Measurements from ENCODE around the gene POM121L2. TPM values are rescaled to one million over a fixed set of nuclear protein-coding genes. Genes with fewer than 3 reads are reported as not detected.

The POM121L2 gene
- total RNA-seq, 2 experiments from 2014 or later, result not detected

DNA sequence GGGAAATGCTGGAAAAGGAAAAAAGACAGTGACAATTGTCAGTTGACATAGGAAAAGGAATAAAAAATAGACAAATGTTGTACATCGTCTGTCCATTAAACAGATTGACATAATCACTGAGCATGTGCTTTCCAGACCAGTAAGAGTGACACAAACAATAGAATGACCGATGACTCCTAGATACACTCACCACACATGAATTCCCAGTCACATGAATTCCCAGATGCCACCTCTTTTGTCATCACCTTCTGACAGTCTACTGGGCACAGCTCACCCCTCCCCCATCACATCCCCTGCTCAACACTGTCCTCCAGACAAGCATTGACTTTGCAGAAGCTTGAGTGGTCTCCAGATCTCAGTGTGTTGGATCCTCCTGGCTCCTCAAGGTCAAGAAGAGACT lies 25.9 kb downstream of the POM121L2 start:
- intact Hi-C loops (cut with micrococcal nuclease), result no loop called here

DNA sequence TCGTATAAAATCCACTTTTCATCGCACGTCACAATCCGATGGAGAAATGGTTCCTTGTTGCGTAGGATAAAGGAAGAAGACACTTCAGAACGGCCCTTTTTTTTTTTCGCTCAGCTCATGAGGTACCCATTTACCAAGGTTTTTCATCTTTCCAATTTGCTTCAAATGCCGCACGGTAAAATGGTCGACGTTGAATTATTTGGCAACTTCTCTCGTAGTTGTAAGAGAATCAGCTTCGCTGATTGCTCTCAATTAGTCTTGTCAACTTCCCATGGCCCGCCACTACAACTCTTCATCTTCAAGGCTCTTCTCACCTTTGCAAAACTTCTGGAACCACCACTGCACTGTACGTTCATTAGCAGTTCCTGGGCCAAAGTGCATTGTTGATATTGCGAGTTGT lies 28.8 kb downstream of the POM121L2 start:
- ChIA-PET POLR2A (no interaction called here), CTCF (interaction anchor here (1.3 kb wide), 1 partner anchor 12 kb away, joined by 3 read pairs; no protein-coding TSS in a partner anchor)
- H3K36me3 Mint-ChIP-seq (ENCODE audit: low read depth), result peaks cover 13% of the 10 kb centered on the region
- TF ChIP-seq, protein P1, sequence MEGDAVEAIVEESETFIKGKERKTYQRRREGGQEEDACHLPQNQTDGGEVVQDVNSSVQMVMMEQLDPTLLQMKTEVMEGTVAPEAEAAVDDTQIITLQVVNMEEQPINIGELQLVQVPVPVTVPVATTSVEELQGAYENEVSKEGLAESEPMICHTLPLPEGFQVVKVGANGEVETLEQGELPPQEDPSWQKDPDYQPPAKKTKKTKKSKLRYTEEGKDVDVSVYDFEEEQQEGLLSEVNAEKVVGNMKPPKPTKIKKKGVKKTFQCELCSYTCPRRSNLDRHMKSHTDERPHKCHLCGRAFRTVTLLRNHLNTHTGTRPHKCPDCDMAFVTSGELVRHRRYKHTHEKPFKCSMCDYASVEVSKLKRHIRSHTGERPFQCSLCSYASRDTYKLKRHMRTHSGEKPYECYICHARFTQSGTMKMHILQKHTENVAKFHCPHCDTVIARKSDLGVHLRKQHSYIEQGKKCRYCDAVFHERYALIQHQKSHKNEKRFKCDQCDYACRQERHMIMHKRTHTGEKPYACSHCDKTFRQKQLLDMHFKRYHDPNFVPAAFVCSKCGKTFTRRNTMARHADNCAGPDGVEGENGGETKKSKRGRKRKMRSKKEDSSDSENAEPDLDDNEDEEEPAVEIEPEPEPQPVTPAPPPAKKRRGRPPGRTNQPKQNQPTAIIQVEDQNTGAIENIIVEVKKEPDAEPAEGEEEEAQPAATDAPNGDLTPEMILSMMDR (IDR thresholded peaks at IDR 0.05), result no peak
- no peak overlapping the region for H3K4me3 Mint-ChIP-seq
- H3K4me1 Mint-ChIP-seq (ENCODE audit: low read depth), result peaks cover 11% of the 10 kb centered on the region
- intact Hi-C loops (cut with micrococcal nuclease), result no loop called here
- H3K27ac Mint-ChIP-seq, result no peak overlapping the region
- H3K9me3 Mint-ChIP-seq, result peaks cover 26% of the 10 kb centered on the region
- ATAC-seq (no peak), DNase-seq (no peak)
- H3K27me3 Mint-ChIP-seq, result peaks cover 69% of the 10 kb centered on the region

More for the DNA sequence above, 25.9 kb downstream of the POM121L2 start:
- peaks cover 17% of the 10 kb centered on the region for H3K36me3 Mint-ChIP-seq (ENCODE audit: low read depth)
- CTCF ChIA-PET, result interaction anchor here (1.6 kb wide), 1 partner anchor 26 kb away, joined by 4 read pairs; the partner anchor contains the start of gene POM121L2
- peaks cover 13% of the 10 kb centered on the region for H3K4me1 Mint-ChIP-seq (ENCODE audit: low read depth)
- H3K27me3 Mint-ChIP-seq, result peaks cover 80% of the 10 kb centered on the region
- ATAC-seq, result no peak
- POLR2A ChIA-PET, result no interaction called here
- H3K9me3 Mint-ChIP-seq, result peaks cover 30% of the 10 kb centered on the region
- no peak overlapping the region for H3K4me3 Mint-ChIP-seq
- TF ChIP-seq, protein P1 (IDR thresholded peaks at IDR 0.05), result no peak
- no peak overlapping the region for H3K27ac Mint-ChIP-seq
- no peak for DNase-seq

DNA sequence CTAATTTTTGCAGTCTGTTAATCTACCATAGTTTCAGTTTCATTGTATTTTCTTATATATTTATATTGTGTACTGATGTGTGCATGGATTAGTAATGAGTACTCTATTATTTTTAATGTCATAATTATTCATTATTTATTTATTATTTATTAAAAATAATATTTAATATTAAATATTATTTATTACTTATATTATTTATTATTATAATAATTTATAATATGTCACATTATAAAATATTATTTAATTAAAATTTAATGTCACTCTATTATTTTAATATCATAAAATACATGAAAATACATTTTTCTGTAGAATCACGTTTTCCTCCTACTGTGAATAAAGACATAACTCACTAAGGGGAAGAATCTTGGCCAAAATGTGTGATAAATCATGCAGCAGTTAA lies 30.5 kb downstream of the POM121L2 start:
- Mint-ChIP-seq H3K36me3 (ENCODE audit: low read depth) (peaks cover 12% of the 10 kb centered on the region), H3K4me3 (no peak overlapping the region), H3K4me1 (ENCODE audit: low read depth) (peaks cover 5% of the 10 kb centered on the region), H3K27ac (no peak overlapping the region), H3K9me3 (peaks cover 24% of the 10 kb centered on the region), H3K27me3 (peaks cover 65% of the 10 kb centered on the region)
- ChIA-PET CTCF (no interaction called here), POLR2A (interaction anchor here (1.0 kb wide), 1 partner anchor 43 kb away, joined by 3 read pairs; no protein-coding TSS in a partner anchor)
- ATAC-seq (no peak), DNase-seq (no peak)
- TF ChIP-seq, protein P1 (IDR thresholded peaks at IDR 0.05), result no peak
- intact Hi-C loops (cut with micrococcal nuclease), result no loop called here

DNA sequence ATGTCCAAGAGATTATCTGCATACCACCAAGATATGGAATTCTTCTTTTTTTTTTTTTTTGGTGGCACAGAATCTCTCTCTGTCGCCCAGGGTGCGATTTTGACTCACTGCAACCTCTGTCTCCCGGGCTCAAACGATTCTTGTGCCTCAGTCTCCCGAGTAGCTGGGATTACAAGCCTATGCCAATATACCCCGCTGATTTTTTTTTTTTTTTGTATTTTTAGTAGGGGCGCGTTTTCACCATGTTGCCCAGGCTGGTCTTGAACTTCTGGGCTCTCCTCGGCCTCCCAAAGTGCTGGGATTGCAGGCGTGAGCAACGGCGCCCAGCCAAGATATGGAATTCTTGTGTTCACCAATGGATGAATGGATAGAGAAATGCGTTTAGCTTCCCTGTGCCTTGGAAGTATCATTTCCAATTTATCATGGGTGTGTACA lies 31.0 kb downstream of the POM121L2 start:
- TF ChIP-seq, protein P1 (IDR thresholded peaks at IDR 0.05), result no peak
- Mint-ChIP-seq H3K9me3 (peaks cover 22% of the 10 kb centered on the region), H3K4me1 (ENCODE audit: low read depth) (peaks cover 5% of the 10 kb centered on the region), H3K27ac (no peak overlapping the region), H3K36me3 (ENCODE audit: low read depth) (peaks cover 12% of the 10 kb centered on the region), H3K27me3 (peaks cover 65% of the 10 kb centered on the region), H3K4me3 (no peak overlapping the region)
- DNase-seq (no peak), ATAC-seq (no peak)
- CTCF ChIA-PET, result no interaction called here
- intact Hi-C loops (cut with micrococcal nuclease), result no loop called here
- POLR2A ChIA-PET, result interaction anchor here (1.0 kb wide), 1 partner anchor 43 kb away, joined by 3 read pairs; no protein-coding TSS in a partner anchor

DNA sequence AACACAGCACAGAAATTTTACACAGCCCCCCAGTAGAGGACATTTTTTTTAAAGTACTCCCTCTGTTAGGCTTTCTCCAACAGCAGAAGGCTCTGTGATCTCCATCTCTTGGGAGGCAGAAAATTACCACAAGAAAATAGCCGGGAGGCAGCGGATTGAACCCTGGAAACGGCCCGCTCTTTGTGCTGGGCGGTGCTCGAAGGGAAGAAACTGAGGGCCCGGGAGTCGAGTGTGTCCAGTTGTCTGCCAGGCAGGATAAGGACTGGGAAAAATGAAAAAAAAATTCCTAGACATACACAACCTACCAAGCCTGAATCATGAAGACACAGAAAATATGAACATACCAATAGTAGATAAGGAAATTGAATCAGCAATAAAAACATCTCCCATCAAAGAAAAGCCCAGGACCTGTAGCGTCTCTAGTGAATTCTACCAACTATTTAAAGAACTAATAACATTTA lies 31.5 kb downstream of the POM121L2 start:
- Mint-ChIP-seq H3K36me3 (ENCODE audit: low read depth) (peaks cover 12% of the 10 kb centered on the region), H3K9me3 (peaks cover 20% of the 10 kb centered on the region), H3K4me1 (ENCODE audit: low read depth) (peaks cover 5% of the 10 kb centered on the region), H3K27me3 (peaks cover 65% of the 10 kb centered on the region), H3K27ac (no peak overlapping the region), H3K4me3 (peak overlapping the region; percentile 65)
- ChIA-PET CTCF (no interaction called here), POLR2A (no interaction called here)
- intact Hi-C loops (cut with micrococcal nuclease), result no loop called here
- ATAC-seq, result no peak
- TF ChIP-seq, protein P1 (IDR thresholded peaks at IDR 0.05), result no peak
- no peak for DNase-seq
